GM18499 (cell line): ENCODE results near the gene CYSLTR2.
"Not testable (repeated sequence)": the region's sequence is repeated elsewhere in the genome, so short reads cannot be mapped to it uniquely, and the experiment has no call there.

Source experiments
- ATAC-seq: cut with Tn5 transposase; IDR thresholded peaks from one replicate; pipeline ENCODE4 v1.9.1; 2021; ENCODE audit warnings: moderate number of reproducible peaks; ENCODE audit not compliant: insufficient read depth, unreplicated experiment

Gene CYSLTR2

GRCh38 chr13:48643159-48643558 is 10.6 kb upstream of the CYSLTR2 start:
- no peak for ATAC-seq

DNA sequence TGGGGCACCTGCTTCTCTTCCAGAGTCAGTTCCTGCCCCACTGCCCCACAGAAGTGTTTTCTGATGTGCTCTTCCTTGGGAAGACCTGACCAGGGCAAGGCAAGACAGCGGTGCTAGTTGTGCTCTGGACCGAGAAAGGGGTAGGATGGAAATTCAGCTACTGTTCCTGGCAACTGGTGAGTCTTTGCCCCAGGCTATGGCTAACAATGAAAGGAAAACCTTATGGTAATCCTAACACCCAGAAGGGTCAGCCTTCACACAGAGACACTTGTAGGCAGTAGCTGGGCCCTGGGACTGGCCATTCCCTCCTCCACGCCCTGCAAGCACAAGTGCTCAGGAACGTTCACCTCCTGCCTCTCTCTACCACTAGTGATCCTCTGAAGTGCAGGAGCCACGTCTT is 9.6 kb upstream of the CYSLTR2 start:
- ATAC-seq: no peak

DNA sequence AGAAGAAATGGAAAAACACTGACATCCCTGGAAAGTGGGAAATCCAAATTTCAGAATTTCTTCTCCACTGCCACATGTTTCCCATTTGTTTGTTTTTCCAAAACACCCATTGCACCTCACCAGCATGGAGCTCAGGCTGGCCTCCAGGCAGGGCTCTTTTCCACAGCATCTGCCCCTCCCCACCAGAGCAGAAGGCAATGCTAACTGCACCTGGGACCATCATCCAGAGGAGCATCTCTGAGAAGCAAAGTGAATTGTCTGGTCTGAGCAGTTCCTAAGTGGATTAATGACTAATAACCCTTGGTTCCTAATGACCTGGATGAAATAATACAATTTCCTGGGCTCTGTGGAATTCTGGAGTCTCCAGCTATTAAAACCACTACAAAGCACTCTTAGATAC is 8.8 kb upstream of the CYSLTR2 start:
- no peak for ATAC-seq

DNA sequence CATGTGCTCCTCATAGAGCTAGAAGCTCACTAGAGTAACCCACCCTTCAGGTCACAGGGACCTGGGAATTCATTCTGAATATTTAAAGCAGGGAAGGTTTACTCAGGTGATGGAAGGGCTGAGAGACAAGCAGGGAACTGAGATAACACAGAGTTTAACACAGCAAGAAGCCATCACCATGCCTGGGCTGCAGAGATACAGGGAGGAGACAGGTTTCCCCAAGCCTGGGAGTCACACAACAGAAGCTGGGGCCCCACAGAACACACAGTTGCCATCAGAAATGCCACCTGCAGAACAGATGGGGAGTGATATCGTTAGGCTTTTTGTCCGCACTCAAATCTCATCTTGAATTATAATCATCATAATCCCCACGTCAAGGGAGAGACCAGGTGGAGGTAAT is 7.9 kb upstream of the CYSLTR2 start:
- ATAC-seq: no peak

DNA sequence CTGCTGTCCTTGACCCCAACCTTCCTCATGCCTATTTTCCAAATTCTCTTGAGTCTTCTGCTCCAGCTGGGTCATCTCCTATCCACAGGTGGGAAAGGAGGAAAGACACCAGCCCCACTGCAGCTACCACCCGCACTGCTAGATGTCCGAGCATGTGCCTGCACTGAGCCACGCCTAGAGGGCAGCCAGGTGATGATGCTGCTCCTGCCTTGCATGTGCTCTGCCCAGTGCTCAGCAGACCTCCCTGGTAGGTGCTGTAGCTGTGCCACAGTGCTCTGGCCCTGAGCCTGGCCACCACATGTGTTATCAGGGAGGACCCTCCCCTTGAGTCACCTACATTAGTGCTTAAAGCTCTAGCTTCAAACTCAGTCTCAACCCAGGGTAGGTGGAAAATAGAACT is 6.9 kb upstream of the CYSLTR2 start:
- no peak for ATAC-seq

DNA sequence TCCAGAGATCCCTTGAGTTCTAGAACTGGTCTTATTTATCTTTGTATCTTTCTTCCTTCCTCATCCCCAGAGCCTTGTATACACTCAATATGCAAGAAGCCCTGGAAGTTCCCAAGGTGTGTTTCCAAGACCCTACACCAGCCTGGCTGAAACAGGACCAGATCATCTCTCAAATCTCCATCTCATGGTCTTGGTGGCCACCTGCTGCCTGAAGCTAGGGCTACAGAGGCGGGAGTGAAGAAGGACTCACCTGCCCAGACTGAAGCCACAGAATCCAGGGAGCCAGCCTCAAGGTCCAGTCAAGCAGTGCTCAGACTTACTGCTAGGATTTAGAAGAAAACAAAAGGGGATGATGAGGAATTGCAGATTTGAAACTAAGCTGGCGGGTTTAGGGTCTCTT is 6.1 kb upstream of the CYSLTR2 start:
- ATAC-seq: no peak

- no peak for ATAC-seq
Observed at GRCh38 chr13:48648446-48648845, 5.3 kb upstream of the CYSLTR2 start.

- no peak for ATAC-seq
Observed at GRCh38 chr13:48652851-48653471, 768 bp upstream of the CYSLTR2 start.

GRCh38 chr13:48654511-48654910 is 782 bp downstream of the CYSLTR2 start:
- ATAC-seq: no peak

DNA sequence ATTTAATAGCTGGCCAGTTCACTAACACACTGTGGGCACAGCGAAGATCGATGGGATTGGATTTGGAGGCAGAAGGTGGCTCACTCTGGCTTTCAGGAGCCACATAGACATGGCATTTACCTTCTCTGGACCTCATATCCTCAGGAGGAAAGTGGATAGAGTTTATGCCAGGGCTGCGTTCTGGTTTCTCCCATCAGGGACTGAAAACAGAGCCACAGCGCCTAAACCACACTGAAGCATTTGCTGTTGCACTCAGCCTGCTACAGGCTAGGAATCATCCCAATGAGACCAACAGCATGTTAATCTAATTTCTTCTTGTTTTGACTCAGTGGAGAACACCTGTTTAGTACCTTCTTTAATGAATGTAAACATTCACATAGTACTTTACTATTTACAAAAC is 1.6 kb downstream of the CYSLTR2 start:
- no peak for ATAC-seq

DNA sequence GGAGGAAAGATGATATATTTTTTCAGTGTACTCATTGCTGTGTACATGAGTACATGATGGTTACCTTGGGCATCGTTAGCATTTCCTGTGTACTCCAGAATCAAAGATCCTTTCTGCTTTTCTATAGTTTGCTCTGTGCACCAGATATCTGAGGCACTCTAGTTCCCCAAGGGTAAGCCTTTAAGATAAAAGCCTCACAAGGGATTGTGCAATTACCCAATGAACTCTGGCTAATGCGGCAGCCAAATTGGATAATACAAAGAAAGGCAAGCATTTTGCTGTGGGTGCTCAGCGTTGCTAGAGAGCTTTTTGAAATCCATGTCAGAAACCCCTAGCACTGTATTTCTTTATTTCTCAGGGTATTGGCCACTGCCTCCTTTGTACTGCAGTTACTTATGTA is 2.9 kb downstream of the CYSLTR2 start:
- no peak for ATAC-seq

DNA sequence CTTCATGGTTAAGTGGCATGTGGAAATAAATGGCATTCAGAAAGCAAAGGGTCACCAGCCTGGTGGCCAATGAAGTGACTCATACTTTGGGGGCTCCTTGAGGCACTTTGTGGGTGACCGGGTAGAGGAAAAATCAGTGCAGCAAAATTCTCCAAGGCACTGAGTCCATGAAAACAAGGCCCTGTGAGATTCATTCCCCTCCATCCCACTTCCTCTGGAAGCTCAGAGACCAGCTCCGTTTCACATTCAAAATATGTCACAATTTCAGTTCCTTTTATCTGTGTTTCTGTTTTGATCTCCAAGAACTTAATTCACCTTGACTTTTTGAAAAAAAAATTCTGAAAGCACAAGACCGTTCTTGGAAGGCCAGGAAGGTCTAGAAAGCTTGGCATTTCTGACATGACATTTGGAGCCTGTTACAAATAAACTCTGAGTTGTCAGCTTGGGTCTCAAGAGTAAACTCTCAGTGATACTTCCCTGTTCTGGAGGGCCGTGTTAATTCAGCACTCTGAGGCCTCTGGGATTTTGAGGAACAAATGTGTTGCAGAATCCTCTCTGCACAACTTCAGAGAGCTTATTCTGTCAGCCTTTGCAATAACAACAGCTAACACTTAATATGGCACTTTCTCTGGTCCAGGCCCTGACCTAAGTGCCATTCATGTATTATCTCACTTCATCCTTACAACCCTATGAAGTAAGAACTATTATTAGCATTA is 6.8 kb downstream of the CYSLTR2 start:
- no peak for ATAC-seq

DNA sequence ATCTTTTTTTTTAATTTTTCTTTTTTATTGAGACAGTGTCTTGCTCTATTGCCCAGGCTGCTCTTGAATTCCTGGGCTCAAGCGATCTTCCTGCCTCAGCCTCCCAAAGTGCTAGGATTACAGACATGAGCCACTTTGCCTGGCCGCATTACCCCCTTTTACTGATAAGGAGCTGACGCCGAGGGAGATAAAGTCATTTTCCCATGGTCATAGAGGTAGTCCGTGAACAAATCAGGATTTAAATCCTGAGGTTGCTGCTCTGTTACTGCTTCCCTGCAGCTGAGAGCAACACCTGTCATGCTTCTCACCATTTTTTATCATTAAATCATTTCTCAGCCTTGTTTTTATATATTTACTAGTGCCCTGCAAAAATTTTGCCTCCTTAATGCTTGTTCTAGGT is 7.4 kb downstream of the CYSLTR2 start:
- no peak for ATAC-seq

- no peak for ATAC-seq
Observed at GRCh38 chr13:48662226-48662625, 8.5 kb downstream of the CYSLTR2 start.

DNA sequence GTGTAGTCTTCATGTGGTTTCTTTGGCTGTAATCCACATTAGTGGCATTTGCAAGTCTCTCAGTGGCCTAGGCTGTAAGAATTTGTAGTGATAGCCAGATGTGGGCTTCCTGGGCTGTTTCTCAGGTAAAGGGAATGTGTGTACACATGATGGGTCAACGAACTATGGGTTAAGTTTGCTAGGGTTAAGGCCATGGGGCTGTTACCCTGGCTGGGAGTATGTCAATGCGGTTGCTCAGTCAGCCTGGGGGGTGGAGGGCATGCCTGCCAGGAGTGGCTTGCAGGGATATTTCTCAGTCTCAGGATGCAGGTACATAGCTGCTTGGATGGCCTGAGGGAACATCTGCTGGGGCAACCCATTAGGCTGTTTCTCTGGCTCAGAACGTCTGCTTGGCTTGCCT is 13.4 kb downstream of the CYSLTR2 start:
- no peak for ATAC-seq

DNA sequence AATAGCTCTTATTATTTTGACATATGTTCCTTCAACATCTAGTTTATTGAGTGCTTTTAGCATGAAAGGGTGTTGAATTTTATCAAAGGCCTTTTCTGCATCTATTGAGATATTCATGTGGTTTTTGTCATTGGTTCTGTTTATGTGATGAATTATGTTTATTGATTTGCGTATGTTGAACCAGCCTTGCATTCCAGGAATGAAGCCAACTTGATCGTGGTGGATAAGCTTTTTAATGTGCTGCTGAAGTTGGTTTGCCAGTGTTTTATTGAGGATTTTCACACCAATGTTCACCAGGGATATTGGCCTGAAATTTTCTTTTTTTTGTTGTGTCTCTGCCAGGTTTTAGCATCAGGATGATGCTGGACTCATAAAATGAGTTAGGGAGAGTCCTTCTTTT is 17.7 kb downstream of the CYSLTR2 start:
- not testable (repeated sequence) for ATAC-seq

GRCh38 chr13:48675247-48675646 is 21.5 kb downstream of the CYSLTR2 start:
- no peak for ATAC-seq

DNA sequence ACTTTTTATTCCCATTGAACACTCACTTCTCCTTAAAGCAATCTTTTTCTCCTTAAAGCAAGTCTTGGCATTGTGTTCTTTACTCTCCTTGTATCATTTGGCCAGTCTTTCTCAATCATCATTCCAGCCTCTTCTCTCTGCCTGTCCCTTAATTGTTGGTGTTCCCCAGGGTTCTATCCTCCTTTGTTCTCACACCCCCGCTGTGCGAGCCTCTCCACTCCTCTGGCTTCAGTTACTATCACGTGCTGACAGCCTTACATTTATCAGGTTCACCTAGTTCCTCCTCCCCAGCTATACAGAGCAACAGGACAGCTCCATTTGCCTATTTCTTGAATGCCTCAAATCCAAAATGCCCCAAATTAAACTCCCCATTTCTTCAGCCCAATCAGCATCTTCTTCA is 24.6 kb downstream of the CYSLTR2 start:
- ATAC-seq: no peak

GRCh38 chr13:48679941-48680680 is 26.4 kb downstream of the CYSLTR2 start:
- ATAC-seq: no peak

- ATAC-seq: no peak
Observed at GRCh38 chr13:48680756-48681392, 27.1 kb downstream of the CYSLTR2 start.

- ATAC-seq: no peak
Observed at GRCh38 chr13:48681905-48682304, 28.2 kb downstream of the CYSLTR2 start.
